HG03354 (cell line): Measurements from ENCODE around the gene LENEP.

ENCODE experiments used
- ATAC-seq: cut with Tn5 transposase; IDR thresholded peaks from one replicate; pipeline ENCODE4 v1.9.1; 2021; ENCODE audit warnings: mild to moderate bottlenecking; ENCODE audit not compliant: unreplicated experiment, poor library complexity, severe bottlenecking

The LENEP gene

DNA sequence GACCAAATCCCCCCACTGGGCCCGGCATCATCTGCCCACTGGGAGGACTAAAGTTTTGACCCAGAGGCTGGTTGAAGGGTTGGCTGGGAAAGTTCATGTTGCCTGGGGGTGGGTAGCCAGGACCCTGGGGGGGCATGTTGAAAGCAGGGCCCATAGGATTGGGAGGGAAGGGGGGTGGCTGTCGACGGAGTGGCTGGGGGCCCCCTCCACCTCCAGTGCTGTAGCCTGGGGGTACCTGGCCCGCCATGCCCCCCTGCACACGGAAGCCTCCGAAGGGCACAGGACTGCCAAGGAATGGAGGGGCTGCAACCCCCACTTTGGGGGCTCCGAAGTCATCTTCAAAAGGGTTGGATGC, 34.0 kb upstream of the LENEP start:
- ATAC-seq = no peak

DNA sequence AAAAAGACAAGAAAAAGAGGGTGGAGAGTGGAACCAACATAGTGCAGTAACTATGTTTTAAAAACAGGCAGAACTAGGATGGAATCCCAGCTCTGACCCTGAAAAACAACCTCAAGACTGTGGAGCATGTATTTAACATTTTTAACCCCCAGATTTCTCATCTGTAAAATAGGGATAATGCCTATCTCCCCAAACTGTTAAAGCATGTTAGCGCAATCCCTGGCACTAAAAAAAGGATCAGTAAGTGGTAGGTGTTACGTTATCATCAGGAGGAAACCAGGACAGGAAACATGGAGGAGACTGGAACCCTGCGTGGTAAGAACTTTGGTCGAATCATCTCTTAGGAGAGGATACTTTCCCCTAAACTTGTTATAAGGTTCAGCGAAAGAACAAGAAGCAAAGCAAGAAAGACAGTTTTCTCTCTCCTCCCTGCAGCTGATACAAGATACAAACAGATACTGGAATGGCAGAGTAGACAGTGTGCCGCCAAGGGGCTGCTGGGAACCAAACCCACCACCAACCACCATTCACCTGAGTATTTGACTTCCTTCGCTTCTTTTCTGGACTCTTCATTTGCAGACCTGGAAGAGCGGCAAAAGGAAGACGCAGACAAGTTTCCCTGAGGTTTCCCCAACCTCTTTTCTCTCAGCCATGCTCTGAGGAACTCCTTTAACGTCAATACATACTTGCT, 32.8 kb upstream of the LENEP start:
- no peak for ATAC-seq

DNA sequence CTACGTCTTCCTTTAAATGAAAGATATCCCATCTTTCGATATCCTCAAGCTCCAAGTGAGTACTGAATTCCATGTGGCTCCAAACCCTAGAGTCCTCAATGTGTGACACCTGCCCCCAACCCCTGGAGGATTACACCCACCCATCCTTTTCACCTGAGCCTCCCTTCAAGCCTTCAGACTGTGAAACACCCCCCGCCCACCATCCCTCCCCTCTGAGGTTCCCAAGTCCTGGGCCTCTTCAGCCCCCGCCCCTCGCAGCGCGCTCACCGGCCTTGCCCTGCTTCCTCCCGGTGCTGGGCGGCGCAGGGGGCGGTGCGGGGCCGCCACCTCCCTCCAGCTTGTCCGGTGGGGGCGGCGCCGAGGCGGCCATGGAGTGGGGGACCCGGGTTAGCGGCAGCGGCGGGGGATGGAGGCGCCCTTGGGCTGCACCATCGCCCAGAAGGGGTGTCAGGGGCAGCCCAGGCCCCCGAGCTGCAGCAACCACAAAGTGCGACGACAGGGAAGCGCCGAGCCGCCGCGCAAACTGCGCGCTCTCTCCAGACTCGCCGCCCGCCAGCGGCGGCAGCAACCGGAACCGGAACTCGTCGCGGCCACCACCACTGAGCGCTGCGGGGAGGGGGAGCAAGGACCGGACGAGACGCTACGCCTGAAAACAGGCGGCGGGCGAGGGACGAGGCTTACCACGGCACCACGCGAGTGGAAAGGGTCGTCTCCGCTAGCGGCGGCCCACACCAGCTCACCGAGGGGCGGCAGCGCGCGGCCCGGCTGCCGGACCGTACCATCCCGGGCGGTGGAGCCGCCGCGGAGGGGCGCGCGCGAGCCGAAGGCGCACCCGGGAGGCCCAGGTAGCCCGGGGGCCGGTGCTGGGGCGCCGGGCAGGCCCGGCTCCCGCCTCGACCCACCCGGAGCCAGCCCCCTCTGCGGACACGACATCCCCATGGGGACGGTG, 31.9 kb upstream of the LENEP start, which contains the start of gene PYGO2:
Gene PYGO2, minus strand, starts transcription at position 576 of the 949 bp plus-strand sequence. Its CDS starts 206 bp downstream, at position 370.
- peak; percentile 78 for ATAC-seq

GRCh38 chr1:154962156-154962749, 31.1 kb upstream of the LENEP start:
- ATAC-seq = no peak

GRCh38 chr1:154962795-154963330, 30.5 kb upstream of the LENEP start:
- no peak for ATAC-seq

GRCh38 chr1:154963643-154964042, 29.7 kb upstream of the LENEP start:
- no peak for ATAC-seq

GRCh38 chr1:154964359-154964758, 29.0 kb upstream of the LENEP start:
- ATAC-seq = no peak

DNA sequence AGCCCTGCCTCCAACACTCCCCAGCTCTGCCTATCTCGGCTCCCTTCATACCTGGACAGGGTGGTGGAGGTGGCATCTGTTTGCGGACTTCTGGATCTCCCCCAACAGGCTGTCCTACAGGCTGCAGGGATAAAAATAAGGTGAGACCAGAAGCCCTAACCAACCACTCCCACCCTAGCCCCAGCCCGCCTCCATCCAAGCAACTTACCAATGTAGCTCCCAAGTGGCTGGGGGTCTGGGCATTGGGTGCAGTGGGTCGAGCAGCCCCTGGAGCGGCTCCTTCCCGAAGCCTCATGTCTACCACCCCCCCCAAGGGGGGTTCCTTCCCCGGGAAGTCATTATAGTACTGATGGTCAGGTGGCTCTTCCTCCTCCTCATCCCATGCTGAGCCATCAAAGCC, 27.3 kb upstream of the LENEP start:
- ATAC-seq = no peak

- ATAC-seq = no peak
These were observed 25.9 kb upstream of the LENEP start for GRCh38 chr1:154967331-154967950.

GRCh38 chr1:154968731-154969130, 24.7 kb upstream of the LENEP start:
- ATAC-seq = no peak

DNA sequence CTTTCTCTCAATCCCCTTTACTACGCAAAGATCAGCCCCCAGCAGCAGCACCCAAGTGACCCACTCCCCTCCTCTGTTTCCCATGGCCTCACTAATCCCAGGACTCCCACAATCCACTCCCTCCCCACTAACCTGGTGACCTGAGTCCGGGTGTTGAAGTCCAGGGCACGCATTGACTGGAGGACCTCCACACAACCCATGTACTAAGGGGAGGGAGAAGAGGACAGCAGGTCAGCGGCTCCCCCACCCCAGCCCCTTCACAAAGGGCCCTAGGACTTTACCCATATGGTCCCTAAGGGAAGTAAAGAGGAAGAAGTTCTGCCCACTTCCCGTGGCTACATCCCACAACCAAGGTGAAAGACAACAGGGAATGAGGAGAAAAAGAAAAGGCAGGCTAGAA, 24.1 kb upstream of the LENEP start:
- ATAC-seq = no peak

- ATAC-seq = no peak
These were observed 23.4 kb upstream of the LENEP start for GRCh38 chr1:154969860-154970452.

GRCh38 chr1:154970631-154971340, 22.6 kb upstream of the LENEP start, which contains the start of gene SHC1:
Gene SHC1 (minus strand): TSS chr1:154970747. CDS start chr1:154970526, 221 bp downstream.
- ATAC-seq = peak; percentile 27

DNA sequence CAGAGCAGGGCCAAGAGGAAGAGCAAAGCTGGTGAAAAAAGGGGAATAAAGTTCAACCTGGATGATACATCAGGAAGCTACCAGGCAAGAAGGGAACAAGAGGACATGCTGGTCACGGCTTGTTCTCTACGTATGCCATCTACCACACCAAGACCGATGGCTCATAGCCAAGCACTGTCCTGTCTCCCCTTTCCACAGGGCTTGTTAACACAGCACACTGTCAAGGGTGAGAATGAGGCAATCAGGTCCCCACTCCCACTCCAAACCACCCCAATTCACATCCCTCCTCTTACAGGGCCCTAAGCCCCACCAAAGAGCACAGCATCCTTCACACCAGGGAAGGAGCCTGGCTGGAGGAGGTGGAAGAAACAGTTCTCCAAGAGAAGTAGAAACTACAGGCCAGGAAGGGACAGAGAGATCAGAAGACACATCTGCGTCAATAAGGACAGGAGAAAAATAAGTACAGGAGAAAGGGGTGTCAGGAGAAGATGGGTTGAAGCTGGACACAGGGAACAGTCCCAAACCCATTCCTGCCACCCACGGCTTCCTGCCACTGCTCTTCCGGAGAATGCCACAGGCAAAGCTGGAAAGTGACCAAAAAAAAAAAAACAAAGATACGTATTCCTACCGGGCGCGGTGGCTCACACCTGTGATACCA, 21.9 kb upstream of the LENEP start:
- ATAC-seq = no peak

DNA sequence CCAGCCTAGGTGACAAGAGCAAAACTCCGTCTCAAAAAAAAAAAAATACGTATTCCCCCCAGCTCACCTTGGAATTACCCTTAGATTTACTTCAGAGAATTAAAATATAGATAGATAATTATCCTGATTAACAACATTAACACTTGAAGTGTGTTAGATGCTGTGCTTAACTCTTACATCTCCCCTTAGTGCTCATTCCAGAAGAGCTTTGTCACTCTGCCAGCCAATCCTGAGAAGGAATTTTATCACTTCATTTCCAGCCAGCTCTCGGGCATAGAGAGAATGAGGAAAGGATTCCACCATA, 21.2 kb upstream of the LENEP start:
- ATAC-seq = no peak

DNA sequence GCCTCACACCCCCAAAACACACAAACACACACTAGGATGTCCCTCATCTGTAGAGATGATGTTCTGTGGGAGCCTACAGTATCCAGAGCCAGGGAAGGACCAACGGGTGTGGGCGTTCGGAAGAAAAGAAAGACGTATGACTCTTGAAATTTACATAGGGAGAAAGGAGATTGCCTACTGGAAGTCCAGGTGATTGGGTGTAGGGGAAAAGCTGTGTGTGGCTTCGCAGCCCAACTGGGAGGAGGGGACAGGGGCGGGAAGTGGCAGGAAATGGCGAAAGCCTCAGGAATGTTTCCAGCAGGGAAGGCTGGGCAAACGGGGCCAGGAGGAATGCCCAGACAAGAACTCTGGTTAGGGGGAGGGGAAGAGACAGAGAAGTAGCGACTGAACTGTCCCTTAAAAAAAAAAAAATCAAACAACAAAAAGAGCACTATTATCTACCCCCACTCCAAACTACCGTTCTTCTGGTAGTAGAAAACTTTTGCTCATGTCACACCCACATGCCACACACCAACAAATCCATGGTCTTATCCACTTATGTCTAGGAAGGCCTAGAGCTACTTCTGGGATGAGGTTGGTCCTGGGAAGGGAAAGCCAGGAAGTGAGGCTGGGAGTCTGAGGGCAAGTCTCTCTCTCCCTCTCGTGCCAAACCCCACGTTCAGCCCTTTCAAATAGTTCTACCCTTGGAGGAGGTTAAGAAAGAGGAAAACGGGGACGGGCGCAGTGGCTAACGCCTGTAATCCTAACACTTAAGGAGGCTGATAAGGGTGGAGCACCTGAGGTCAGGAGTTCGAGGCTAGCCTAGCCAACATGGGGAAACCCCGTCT, 20.7 kb upstream of the LENEP start:
- no peak for ATAC-seq

GRCh38 chr1:154973344-154974101, 19.9 kb upstream of the LENEP start:
- peak; percentile 22 for ATAC-seq
